Duodenal mucosa (tissue), 2 donors: ENCODE results near the gene SREBF1.

Experiments used
- H3K27ac ChIP-seq: one replicate; pipeline ENCODE4 v1.7.0; 2013; ENCODE audit warnings: low read depth, low read length
- H3K27me3 ChIP-seq, 2 donors: one replicate each; pipeline ENCODE4 v1.7.0; 2013; ENCODE audit warnings: low read length in 2 of 2, control low read depth in 1 of 2; ENCODE audit not compliant: insufficient read depth in 2 of 2, control insufficient read depth in 1 of 2
- H3K36me3 ChIP-seq, 2 donors: one replicate each; pipeline ENCODE4 v1.7.0; 2013; ENCODE audit warnings: low read length in 2 of 2, control low read depth in 1 of 2; ENCODE audit not compliant: insufficient read depth in 2 of 2, control insufficient read depth in 1 of 2
- H3K4me1 ChIP-seq, 2 donors: one replicate each; pipeline ENCODE4 v1.7.0; 2013; ENCODE audit warnings: low read length in 2 of 2, control low read depth in 1 of 2; ENCODE audit not compliant: insufficient read depth in 2 of 2, control insufficient read depth in 1 of 2
- H3K4me3 ChIP-seq, 2 donors: one replicate each; pipeline ENCODE4 v1.7.0; 2013; ENCODE audit warnings: low read length in 2 of 2, low read depth in 1 of 2
- H3K9ac ChIP-seq, 2 donors: one replicate each; pipeline ENCODE4 v1.7.0; 2013; ENCODE audit warnings: low read length in 2 of 2, low read depth in 1 of 2
- H3K9me3 ChIP-seq, 2 donors: one replicate each; pipeline ENCODE4 v1.7.0; 2013; ENCODE audit warnings: low read length in 2 of 2, control low read depth in 1 of 2; ENCODE audit not compliant: control insufficient read depth in 1 of 2

Gene SREBF1

DNA sequence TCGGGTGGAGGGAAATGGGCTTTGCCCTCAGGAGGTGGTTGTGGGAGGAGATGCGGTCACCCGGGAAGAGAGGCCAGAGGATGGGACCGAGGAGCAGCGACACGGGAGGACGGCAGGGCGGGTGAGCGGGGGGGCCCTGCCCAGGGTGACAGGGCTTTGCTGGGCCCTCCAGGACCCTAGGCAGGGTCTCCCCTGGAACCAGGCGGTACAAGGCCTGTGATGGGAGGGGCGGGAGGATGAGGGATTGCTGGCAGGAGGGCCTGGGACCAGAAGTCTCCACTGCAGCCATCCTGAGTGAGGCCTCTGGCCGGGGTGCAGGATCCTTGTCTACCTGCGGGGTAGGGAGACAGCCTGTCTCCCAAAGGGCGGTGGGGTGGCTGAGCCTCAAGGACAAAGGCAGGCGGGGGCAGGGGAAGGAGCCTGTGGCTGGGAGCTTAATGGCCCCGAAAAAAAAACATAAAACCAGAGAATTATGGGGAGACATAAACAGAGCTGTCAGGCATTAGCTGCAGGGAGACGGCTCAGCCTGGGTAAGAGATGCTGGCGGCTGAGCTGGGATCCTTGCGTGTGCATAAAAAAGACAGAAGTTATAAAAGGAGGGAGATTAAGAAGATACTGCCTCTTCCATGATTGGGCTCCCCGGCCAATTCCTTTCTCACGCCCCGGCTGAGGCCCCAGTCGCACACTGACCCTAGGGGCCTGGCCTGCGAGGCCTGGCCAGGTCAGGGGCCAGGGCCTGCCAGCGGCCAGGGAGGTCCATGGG, 66.7 kb downstream of the SREBF1 start:
- Histone ChIP-seq H3K9ac (no peak overlapping the region), H3K9me3 (no peaks in the 10 kb centered on the region), H3K27ac (no peak overlapping the region), H3K27me3 (no peaks in the 10 kb centered on the region), H3K36me3 (peaks cover 0 to 2% of the 10 kb centered on the region in 2 donors), H3K4me3 (no peak overlapping the region), H3K4me1 (peaks cover 12 to 16% of the 10 kb centered on the region in 2 donors)

DNA sequence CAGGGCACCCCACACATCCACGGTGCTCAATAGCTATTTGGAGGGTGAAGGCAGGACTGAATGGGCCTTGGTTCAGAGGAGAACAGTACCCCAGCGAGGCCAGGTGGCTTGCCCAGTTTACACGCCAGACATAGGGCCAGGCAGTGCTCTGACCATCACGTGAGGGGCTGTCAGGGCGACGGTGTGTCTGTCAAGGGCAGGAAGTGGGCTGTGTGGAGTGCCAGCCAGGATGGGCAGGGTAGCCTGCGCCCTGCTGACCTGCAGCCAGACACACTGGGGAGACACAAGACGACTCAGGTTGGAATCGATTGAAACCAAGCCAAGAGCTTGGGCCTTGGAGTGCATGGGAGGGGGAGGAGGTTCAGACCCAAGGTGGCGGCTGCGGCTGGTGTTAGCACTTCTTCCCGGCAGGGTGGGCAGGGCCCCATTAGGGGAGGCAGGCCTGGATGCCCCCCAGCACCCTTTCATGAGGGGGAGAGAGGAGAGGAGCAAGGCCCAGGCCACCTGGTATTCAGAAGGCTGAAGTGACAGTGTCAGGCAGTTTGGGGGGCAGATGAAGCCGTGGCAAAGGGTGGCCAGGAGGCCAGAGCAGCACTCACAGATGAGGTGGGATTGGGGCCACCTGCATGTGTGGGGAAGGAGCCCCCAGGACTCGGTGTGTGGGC, 68.2 kb downstream of the SREBF1 start:
- Histone ChIP-seq H3K9me3 (no peaks in the 10 kb centered on the region), H3K9ac (no peak overlapping the region), H3K4me1 (peaks cover 6 to 16% of the 10 kb centered on the region in 2 donors), H3K4me3 (no peak overlapping the region), H3K36me3 (peaks cover 0 to 2% of the 10 kb centered on the region in 2 donors), H3K27ac (no peak overlapping the region), H3K27me3 (no peaks in the 10 kb centered on the region)

DNA sequence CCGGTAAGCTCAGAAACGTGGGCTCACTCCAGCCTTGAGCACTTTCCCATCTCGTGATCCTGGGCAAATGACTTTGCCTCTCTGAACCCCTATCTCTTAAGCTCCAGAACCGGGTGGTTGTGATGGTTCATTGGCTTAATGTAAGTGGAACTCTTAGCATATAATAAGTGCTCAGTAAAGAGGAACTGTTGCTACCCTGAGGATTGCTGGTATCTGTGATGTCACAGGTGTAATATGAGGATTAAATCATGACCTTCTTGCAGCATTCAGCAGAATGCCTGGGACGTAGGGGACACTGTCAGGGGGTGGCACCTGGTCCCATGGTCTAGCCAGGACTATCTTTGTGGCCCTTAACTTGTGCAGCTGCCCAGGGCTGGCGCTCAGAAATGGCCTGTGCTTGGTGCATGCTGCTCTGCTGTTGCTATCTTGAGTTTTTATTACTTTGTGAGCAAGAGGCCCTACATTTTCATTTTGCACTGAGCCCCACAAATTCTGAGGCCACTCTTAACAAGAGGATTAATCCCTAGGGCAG, 68.8 kb downstream of the SREBF1 start:
- H3K4me3 ChIP-seq = no peak overlapping the region
- H3K27ac ChIP-seq = no peak overlapping the region
- H3K9me3 ChIP-seq = no peaks in the 10 kb centered on the region
- no peaks in the 10 kb centered on the region for H3K27me3 ChIP-seq
- peaks cover 0 to 2% of the 10 kb centered on the region in 2 donors for H3K36me3 ChIP-seq
- peaks cover 6 to 16% of the 10 kb centered on the region in 2 donors for H3K4me1 ChIP-seq
- H3K9ac ChIP-seq = no peak overlapping the region

DNA sequence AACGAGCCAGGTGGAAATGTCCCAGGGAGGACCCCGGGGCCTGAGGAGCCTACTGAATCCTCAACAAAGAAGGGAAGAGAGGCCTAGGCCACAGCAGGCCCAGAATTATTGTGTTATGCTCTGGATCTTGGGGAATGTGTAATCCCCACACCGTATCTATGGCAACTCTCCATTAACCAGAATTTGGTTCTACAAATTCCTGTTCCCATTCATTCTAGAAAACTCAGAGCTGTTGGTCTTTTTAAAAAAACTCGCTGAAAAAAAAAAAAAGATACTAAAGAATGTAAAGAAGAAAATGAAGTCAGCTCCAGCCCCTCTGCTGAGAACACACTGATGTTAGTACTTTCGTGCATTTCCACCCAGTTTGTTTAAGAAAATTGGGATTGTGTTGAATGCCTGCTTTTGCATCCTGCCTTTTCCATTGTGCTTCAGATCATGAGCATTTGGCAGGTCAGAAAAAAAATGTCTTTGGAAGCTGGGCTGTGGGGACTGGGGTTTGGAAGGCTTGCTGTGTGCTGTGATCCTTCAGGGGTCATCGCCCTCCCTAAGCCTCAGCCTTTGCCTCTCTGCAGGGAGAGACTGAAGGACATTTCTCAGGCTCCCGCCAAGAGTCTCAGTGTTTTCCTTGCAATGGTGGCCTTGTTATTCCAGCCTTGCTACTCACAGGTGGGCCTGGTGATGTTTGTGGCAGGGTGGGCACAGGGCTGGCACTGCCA, 69.5 kb downstream of the SREBF1 start:
- Histone ChIP-seq H3K9me3 (no peaks in the 10 kb centered on the region), H3K36me3 (peaks cover 0 to 2% of the 10 kb centered on the region in 2 donors), H3K9ac (no peak overlapping the region), H3K27me3 (no peaks in the 10 kb centered on the region), H3K4me3 (no peak overlapping the region), H3K27ac (no peak overlapping the region), H3K4me1 (peaks cover 6 to 16% of the 10 kb centered on the region in 2 donors)

DNA sequence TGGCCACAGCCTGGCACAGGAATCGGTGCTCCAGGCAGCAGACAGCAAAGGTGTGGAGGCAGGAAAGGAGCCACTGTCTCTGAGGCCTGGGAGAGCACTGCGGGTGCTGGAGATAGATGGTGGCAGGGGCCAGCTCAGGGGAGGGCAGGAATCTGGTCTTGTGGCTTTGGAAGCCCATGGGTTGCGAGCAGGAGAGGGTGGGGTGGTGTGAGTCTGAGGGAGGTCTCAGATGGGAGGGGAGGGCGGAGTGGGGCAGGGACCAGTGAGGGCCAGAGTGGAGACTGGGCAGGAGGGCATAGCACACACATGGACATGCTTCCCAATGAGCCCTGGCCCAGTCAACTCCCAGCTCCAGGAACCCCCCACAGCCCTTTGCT, 70.1 kb downstream of the SREBF1 start:
- H3K4me1 ChIP-seq = peaks cover 6 to 16% of the 10 kb centered on the region in 2 donors
- H3K27ac ChIP-seq = no peak overlapping the region
- no peak overlapping the region for H3K4me3 ChIP-seq
- H3K36me3 ChIP-seq = peaks cover 0 to 2% of the 10 kb centered on the region in 2 donors
- no peaks in the 10 kb centered on the region for H3K9me3 ChIP-seq
- H3K27me3 ChIP-seq = no peaks in the 10 kb centered on the region
- no peak overlapping the region for H3K9ac ChIP-seq

DNA sequence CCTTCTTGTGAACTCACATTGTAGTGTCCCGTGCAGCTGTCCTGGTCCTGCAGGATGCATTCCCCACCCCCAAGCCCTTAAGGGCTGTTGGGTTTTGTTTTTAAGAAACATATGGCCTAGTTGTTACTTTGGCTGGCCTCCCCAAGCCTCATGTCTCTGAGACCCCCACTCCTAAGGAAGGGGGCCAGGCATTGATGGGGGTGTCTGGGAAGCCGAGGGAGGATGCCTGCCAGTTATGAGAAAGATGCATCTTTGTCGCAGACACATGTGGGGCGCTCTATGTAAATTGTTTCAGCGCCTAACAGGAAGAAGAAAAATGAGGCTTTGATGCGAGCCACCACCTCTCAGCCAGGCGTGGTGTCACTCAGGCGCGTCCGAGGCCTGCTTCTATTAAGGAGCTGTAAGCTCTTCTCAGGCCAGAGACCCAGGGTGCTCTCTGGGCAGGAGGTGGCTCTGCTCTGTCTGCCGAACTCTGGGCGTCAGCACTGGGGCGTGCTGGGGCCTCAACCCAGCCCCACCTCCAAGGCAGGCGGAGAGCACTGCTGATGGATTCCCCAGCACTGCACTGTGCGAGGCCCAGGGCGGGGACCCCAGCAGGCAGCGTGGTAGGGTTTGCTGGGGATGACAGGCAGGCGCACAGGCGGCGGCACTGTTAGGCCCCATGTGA, 70.6 kb downstream of the SREBF1 start:
- Histone ChIP-seq H3K4me3 (no peak overlapping the region), H3K36me3 (peaks cover 0 to 2% of the 10 kb centered on the region in 2 donors), H3K27me3 (no peaks in the 10 kb centered on the region), H3K4me1 (peaks cover 6 to 16% of the 10 kb centered on the region in 2 donors), H3K9me3 (no peaks in the 10 kb centered on the region), H3K27ac (no peak overlapping the region), H3K9ac (no peak overlapping the region)

DNA sequence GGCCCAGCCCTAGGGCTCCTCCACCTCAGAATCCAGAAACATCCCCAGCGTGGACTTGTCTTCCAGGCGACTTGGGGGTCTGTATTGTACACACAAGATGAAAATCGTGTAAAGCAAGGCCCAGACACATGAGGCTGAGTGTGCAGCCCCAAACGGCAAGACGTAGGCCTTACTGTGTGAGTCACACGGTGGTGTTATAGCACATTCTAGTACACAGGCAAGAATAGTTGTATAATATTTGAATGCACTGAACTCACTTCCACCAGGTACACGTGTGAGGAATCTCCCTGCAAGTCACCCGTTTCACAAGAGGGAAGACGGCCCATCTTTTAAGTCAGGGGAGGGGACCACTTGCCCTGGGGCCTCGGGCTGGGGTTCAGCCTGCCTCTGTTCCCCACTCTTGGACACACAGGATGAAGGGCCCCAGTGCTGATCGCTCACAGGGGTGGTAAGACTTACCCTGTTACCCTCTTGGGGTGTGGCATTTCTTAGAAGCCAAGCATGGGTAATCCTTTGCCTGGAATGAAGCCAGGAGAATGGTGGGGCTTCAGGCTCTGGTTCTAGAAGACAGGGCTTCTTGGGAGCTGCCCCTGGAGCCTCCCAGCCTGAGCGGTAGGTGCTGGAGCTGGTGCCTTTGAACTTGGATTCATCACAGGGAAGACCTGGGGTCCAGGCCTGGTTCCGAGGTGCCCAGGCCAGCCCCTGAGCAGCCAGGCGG, 71.3 kb downstream of the SREBF1 start:
- Histone ChIP-seq H3K27me3 (no peaks in the 10 kb centered on the region), H3K9ac (no peak overlapping the region), H3K27ac (no peak overlapping the region), H3K9me3 (no peaks in the 10 kb centered on the region), H3K4me1 (peaks cover 6 to 16% of the 10 kb centered on the region in 2 donors), H3K36me3 (peaks cover 0 to 2% of the 10 kb centered on the region in 2 donors), H3K4me3 (no peak overlapping the region)

DNA sequence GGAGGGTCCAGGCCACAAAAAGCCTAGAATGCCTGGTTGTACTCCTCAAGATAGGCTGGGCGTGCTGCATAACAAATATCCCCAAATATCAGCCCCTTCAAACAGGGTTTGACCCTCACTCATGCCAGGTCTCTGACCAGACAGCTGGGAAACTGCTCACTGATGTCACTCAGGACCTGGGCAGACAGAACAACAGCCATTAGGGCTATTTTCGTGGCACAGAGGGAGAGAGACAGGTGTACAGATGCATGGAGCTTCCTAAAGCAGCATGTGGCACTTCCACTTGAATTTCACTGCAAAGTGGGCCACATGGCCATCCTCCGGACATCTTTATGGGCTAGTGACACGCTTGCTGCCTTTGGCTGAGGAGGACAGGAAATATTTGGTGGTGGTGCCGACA, 73.1 kb downstream of the SREBF1 start:
- Histone ChIP-seq H3K4me1 (peaks cover 6 to 19% of the 10 kb centered on the region in 2 donors), H3K27ac (no peak overlapping the region), H3K9me3 (no peaks in the 10 kb centered on the region), H3K9ac (no peak overlapping the region), H3K4me3 (no peak overlapping the region), H3K36me3 (peaks cover 0 to 2% of the 10 kb centered on the region in 2 donors), H3K27me3 (no peaks in the 10 kb centered on the region)

DNA sequence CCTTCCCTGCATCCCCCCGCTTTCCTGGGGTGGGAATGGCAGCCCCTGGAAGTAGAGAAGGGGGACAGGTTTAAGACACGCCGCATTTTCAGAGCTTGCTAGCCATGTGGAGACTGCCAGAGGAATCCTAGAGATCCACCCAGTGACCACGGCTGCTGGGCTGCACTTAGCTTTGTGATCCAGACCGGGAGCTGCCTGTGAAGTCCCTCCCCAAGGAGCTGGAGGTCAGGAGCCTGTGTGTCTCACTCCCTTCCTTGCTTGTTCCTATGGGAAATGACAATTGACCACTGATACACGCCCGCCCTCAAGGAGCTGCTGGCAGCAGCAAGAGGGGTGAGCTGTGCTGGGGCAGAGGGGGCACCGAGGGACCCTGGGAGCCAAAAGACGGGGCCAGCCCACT, 73.7 kb downstream of the SREBF1 start:
- no peaks in the 10 kb centered on the region for H3K27me3 ChIP-seq
- no peak overlapping the region for H3K4me3 ChIP-seq
- H3K36me3 ChIP-seq = peaks cover 0 to 2% of the 10 kb centered on the region in 2 donors
- H3K9ac ChIP-seq = no peak overlapping the region
- no peaks in the 10 kb centered on the region for H3K9me3 ChIP-seq
- H3K27ac ChIP-seq = no peak overlapping the region
- H3K4me1 ChIP-seq = peaks cover 6 to 19% of the 10 kb centered on the region in 2 donors
